Smooth muscle cell (in vitro differentiated cells): Measurements from ENCODE around the gene CDS2. TPM values are rescaled to one million over a fixed set of nuclear protein-coding genes. Genes with fewer than 3 reads are reported as not detected.
A peak's percentile ranks its signal among the peaks of the same experiment; 100 is the strongest.

Source experiments
- DNase-seq: peaks from one replicate; lab custom pipeline; 2025; ENCODE audit not compliant: unreplicated experiment; lab: John Stamatoyannopoulos, UW
- H2AFZ ChIP-seq: fragments of 200-600 bp; sonication (generic); 2 replicates; pipeline ENCODE4 v1.6.0; 2016; ENCODE audit warnings: antibody characterized with exemption, low read depth, mild to moderate bottlenecking
- H3F3A ChIP-seq: fragments of 200-600 bp; sonication (generic); 2 replicates; pipeline ENCODE4 v1.6.0; 2017; ENCODE audit warnings: antibody characterized with exemption, low read depth
- H3K27ac ChIP-seq: fragments of 200-600 bp; sonication (generic); 2 replicates; pipeline ENCODE4 v1.5.1; 2016; ENCODE audit warnings: low read depth, mild to moderate bottlenecking
- H3K27me3 ChIP-seq: fragments of 200-600 bp; sonication (generic); 2 replicates; pipeline ENCODE4 v1.6.1; 2016; ENCODE audit warnings: low read depth, mild to moderate bottlenecking
- H3K36me3 ChIP-seq: fragments of 200-600 bp; sonication (generic); 2 replicates; pipeline ENCODE4 v1.5.1; 2016; ENCODE audit warnings: low read depth
- H3K4me1 ChIP-seq: fragments of 200-600 bp; sonication (generic); 2 replicates; pipeline ENCODE4 v1.5.1; 2016; ENCODE audit warnings: low read depth
- H3K4me2 ChIP-seq: fragments of 200-600 bp; sonication (generic); 2 replicates; pipeline ENCODE4 v1.6.0; 2016; ENCODE audit warnings: mild to moderate bottlenecking
- H3K4me3 ChIP-seq: fragments of 200-600 bp; sonication (generic); 2 replicates; pipeline ENCODE4 v1.5.1; 2016; ENCODE audit warnings: mild to moderate bottlenecking
- H3K79me2 ChIP-seq: fragments of 200-600 bp; sonication (generic); 2 replicates; pipeline ENCODE4 v1.6.0; 2016; ENCODE audit warnings: low read depth, mild to moderate bottlenecking
- H3K9ac ChIP-seq: fragments of 200-600 bp; sonication (generic); 2 replicates; pipeline ENCODE4 v1.6.0; 2016; ENCODE audit warnings: low read depth
- H3K9me3 ChIP-seq: fragments of 200-600 bp; sonication (generic); replicated peaks from 2 replicates; pipeline ENCODE4 v1.5.1; 2016; ENCODE audit warnings: low read depth
- H4K20me1 ChIP-seq: fragments of 200-600 bp; sonication (generic); 2 replicates; pipeline ENCODE4 v1.6.0; 2016; ENCODE audit warnings: low read depth
- CTCF ChIP-seq: fragments of 200-600 bp; sonication (generic); IDR thresholded peaks from 2 replicates; pipeline ENCODE4 v1.5.1; 2017; ENCODE audit warnings: borderline replicate concordance, mild to moderate bottlenecking, antibody characterized with exemption; ENCODE audit not compliant: insufficient read depth, poor library complexity, severe bottlenecking
- WGBS: methylation state at CpG from one replicate; pipeline ENCODE4 v1.1.7; 2016; ENCODE audit warnings: low lambda C conversion rate; 5-methylcytosine and 5-hydroxymethylcytosine counted together
- polyA plus RNA-seq: library from polyadenylated mRNA; unstranded; fragments of >200 nt; fragmentation: Nextera tagmentation; extraction: Ambion mirVana; gene quantifications from 2 replicates; pipeline ENCODE4 v1.2.1, GENCODE V29; 2016
- total RNA-seq: library from RNA; depleted of rRNA; stranded (reverse); fragments of >200 nt; gene quantifications from 2 replicates; pipeline ENCODE4 v1.2.3, GENCODE V29; 2014

Gene CDS2
- total and polyA plus RNA-seq, 2 experiments from 2014 or later = 24.9 to 25.9 TPM

GRCh38 chr20:5119435-5120184 is 7.2 kb upstream of the CDS2 start, which contains the start of gene PCNA:
PCNA (minus strand) TSS chr20:5119958; CDS start chr20:5119798, 160 bp downstream.
- H3K36me3 ChIP-seq = peaks cover 9% of the 10 kb centered on the region
- H3K9me3 ChIP-seq = no peaks in the 10 kb centered on the region
- WGBS = under 1% methylated on average over 69 of the region's 71 CpGs
- H3K4me2 ChIP-seq = peak within 1 kb of the TSS; percentile 91
- H2AFZ ChIP-seq = peak within 1 kb of the TSS; percentile 37
- H3K27ac ChIP-seq = peak within 1 kb of the TSS; percentile 84
- no peak for TF ChIP-seq CTCF
- H3F3A ChIP-seq = peaks cover 4% of the 10 kb centered on the region
- peaks cover 32% of the 10 kb centered on the region for H3K79me2 ChIP-seq
- no peaks in the 10 kb centered on the region for H3K27me3 ChIP-seq
- H3K4me1 ChIP-seq = peaks cover 20% of the 10 kb centered on the region
- DNase-seq = peak; percentile 80
- H4K20me1 ChIP-seq = peaks cover 20% of the 10 kb centered on the region
- H3K4me3 ChIP-seq = peak within 1 kb of the TSS; percentile 67
- H3K9ac ChIP-seq = peak within 1 kb of the TSS; percentile 72

GRCh38 chr20:5120185-5120476 is 6.7 kb upstream of the CDS2 start:
- Histone ChIP-seq H3K9me3 (no peaks in the 10 kb centered on the region), H3F3A (peaks cover 2% of the 10 kb centered on the region), H3K27me3 (no peaks in the 10 kb centered on the region), H3K79me2 (peaks cover 32% of the 10 kb centered on the region), H3K27ac (peak overlapping the region; percentile 84), H2AFZ (peak overlapping the region; percentile 34), H4K20me1 (peaks cover 20% of the 10 kb centered on the region), H3K4me2 (peak overlapping the region; percentile 86), H3K9ac (peak overlapping the region; percentile 72), H3K36me3 (peaks cover 9% of the 10 kb centered on the region), H3K4me3 (peak overlapping the region; percentile 67), H3K4me1 (peaks cover 20% of the 10 kb centered on the region)
- WGBS = 7% methylated on average over 9 of the region's 9 CpGs
- no peak for TF ChIP-seq CTCF
- DNase-seq = no peak

- 90% methylated on average over 1 of the region's 1 CpG for WGBS
- Histone ChIP-seq H3K4me1 (peaks cover 8% of the 10 kb centered on the region), H3K27me3 (no peaks in the 10 kb centered on the region), H3K9me3 (no peaks in the 10 kb centered on the region), H3K36me3 (no peaks in the 10 kb centered on the region), H3K4me2 (no peak overlapping the region), H2AFZ (no peak overlapping the region), H3K27ac (no peak overlapping the region), H3K9ac (no peak overlapping the region), H4K20me1 (peaks cover 14% of the 10 kb centered on the region), H3K79me2 (peaks cover 15% of the 10 kb centered on the region), H3F3A (no peaks in the 10 kb centered on the region), H3K4me3 (no peak overlapping the region)
- DNase-seq = no peak
- no peak for TF ChIP-seq CTCF
Observed at GRCh38 chr20:5122873-5123260, 3.9 kb upstream of the CDS2 start.
